Fibroblast of skin of abdomen (primary cell): ENCODE results near the gene MDM4.
"Not testable (repeated sequence)": the region's sequence is repeated elsewhere in the genome, so short reads cannot be mapped to it uniquely, and the experiment has no call there.

Experiments used
- DNase-seq: peaks from one replicate; pipeline ENCODE4 v3.0.0-alpha.2; 2013

Gene MDM4

GRCh38 chr1:204563780-204564179 lies 47.6 kb downstream of the MDM4 start:
- DNase-seq = no peak

GRCh38 chr1:204564835-204565234 lies 48.6 kb downstream of the MDM4 start:
- no peak for DNase-seq

GRCh38 chr1:204565617-204566582 lies 49.7 kb downstream of the MDM4 start:
- DNase-seq = peak; percentile 75

GRCh38 chr1:204566583-204566955 lies 50.4 kb downstream of the MDM4 start:
- no peak for DNase-seq

GRCh38 chr1:204567071-204567470 lies 50.9 kb downstream of the MDM4 start:
- no peak for DNase-seq

GRCh38 chr1:204568576-204569315 lies 52.5 kb downstream of the MDM4 start:
- DNase-seq = no peak

- no peak for DNase-seq
These were observed 53.3 kb downstream of the MDM4 start for GRCh38 chr1:204569478-204569877.

- DNase-seq = not testable (repeated sequence)
These were observed 53.8 kb downstream of the MDM4 start for GRCh38 chr1:204570021-204570420.

- no peak for DNase-seq
These were observed 54.9 kb downstream of the MDM4 start for GRCh38 chr1:204571128-204571527.

GRCh38 chr1:204571631-204572030 lies 55.4 kb downstream of the MDM4 start:
- DNase-seq = no peak

- DNase-seq = peak; percentile 30
These were observed 57.0 kb downstream of the MDM4 start for GRCh38 chr1:204572923-204573922.

GRCh38 chr1:204574016-204574864 lies 58.0 kb downstream of the MDM4 start:
- peak; percentile 29 for DNase-seq

GRCh38 chr1:204574865-204575163 lies 58.6 kb downstream of the MDM4 start:
- DNase-seq = peak; percentile 27

- DNase-seq = no peak
These were observed 59.3 kb downstream of the MDM4 start for GRCh38 chr1:204575221-204576190.

GRCh38 chr1:204576422-204576821 lies 60.2 kb downstream of the MDM4 start:
- no peak for DNase-seq

GRCh38 chr1:204577794-204578478 lies 61.7 kb downstream of the MDM4 start:
- DNase-seq = no peak

- no peak for DNase-seq
These were observed 62.9 kb downstream of the MDM4 start for GRCh38 chr1:204578867-204579664.

- DNase-seq = no peak
These were observed 63.5 kb downstream of the MDM4 start for GRCh38 chr1:204579681-204580080.

GRCh38 chr1:204580862-204581261 lies 64.7 kb downstream of the MDM4 start:
- no peak for DNase-seq
